Endothelial cell of umbilical vein (primary cell): ENCODE results near the gene CACNA1B. TPM values are rescaled to one million over a fixed set of nuclear protein-coding genes. Genes with fewer than 3 reads are reported as not detected.

ENCODE experiments used
- BruUV-seq: library from RNA; stranded (reverse); fragments of 400-500 nt; replicated peaks from 2 replicates; lab custom pipeline; 2021; lab: Mats Ljungman, UMichigan
- CTCF ChIA-PET: fragments of 300-600, 350-600 bp; sonication (Branson Sonifier 250); formaldehyde crosslinking; loops from one replicate; lab custom pipeline; 2021; ENCODE audit warnings: antibody characterized with exemption, inconsistent platforms; lab: Charles Lee
- POLR2A ChIA-PET: fragments of 300-600, 350-600 bp; sonication (Branson Sonifier 250); formaldehyde crosslinking; loops from one replicate; lab custom pipeline; 2021; ENCODE audit warnings: antibody characterized with exemption, inconsistent platforms; lab: Charles Lee
- DNase-seq: peaks from one replicate; pipeline ENCODE4 v3.0.0-alpha.2; 2011; ENCODE audit warnings: low read depth, low spot score
- FAIRE-seq: peaks from 2 replicates; lab custom pipeline; 2011; peaks lifted over from hg19 to GRCh38; lab: Jason Lieb, UNC
- H2AFZ ChIP-seq: 2 replicates; pipeline ENCODE4 v1.6.0; 2012; ENCODE audit warnings: low read depth, low read length, control low read depth, inconsistent platforms
- H3K27ac ChIP-seq: 2 replicates; pipeline ENCODE4 v1.5.1; 2011; ENCODE audit warnings: low read depth, mild to moderate bottlenecking, control low read depth, low read length, moderate library complexity; ENCODE audit not compliant: insufficient read depth
- H3K27me3 ChIP-seq, 2 experiments: 2 replicates each; pipeline versions ENCODE4 v1.6.0 to v1.6.1; 2011; ENCODE audit warnings: low read length in 2 of 2, mixed read lengths in 1 of 2; ENCODE audit not compliant: control insufficient read depth in 2 of 2, insufficient read depth in 2 of 2
- H3K36me3 ChIP-seq, 2 experiments: 2 replicates in 1 of 2; 3 replicates in 1 of 2; pipeline ENCODE4 v1.5.1; 2011; ENCODE audit warnings: low read length in 2 of 2, mild to moderate bottlenecking in 1 of 2, moderate library complexity in 1 of 2; ENCODE audit not compliant: control insufficient read depth in 2 of 2, insufficient read depth in 2 of 2; ENCODE audit errors: extremely low read depth in 1 of 2
- H3K4me1 ChIP-seq: 3 replicates; pipeline ENCODE4 v1.5.1; 2011; ENCODE audit warnings: mild to moderate bottlenecking, low read length; ENCODE audit not compliant: control insufficient read depth, insufficient read depth; ENCODE audit errors: extremely low read depth
- H3K4me2 ChIP-seq: 2 replicates; pipeline ENCODE4 v1.6.1; 2011; ENCODE audit warnings: low read length, control low read depth, mixed read lengths; ENCODE audit not compliant: insufficient read depth
- H3K4me3 ChIP-seq, 3 experiments: fragments of 200-600 bp in 1 of 3; sonication (generic), shearing (Covaris generic) in 1 of 3; replicated peaks in 1 of 3; 2 replicates each; pipeline ENCODE4 v1.5.1; 2011 to 2016; ENCODE audit warnings: control low read depth in 3 of 3, low read length in 3 of 3, mild to moderate bottlenecking in 2 of 3, inconsistent platforms in 1 of 3, low read depth in 1 of 3, moderate library complexity in 1 of 3; ENCODE audit not compliant: insufficient read depth in 1 of 3
- H3K79me2 ChIP-seq: 2 replicates; pipeline ENCODE4 v1.6.0; 2012; ENCODE audit warnings: low read length, inconsistent platforms; ENCODE audit not compliant: control insufficient read depth, insufficient read depth
- H3K9ac ChIP-seq: replicated peaks from 2 replicates; pipeline ENCODE3; 2011; ENCODE audit warnings: low read length, control low read depth; ENCODE audit not compliant: insufficient read depth; ENCODE audit errors: extremely low read depth
- H3K9me1 ChIP-seq: replicated peaks from 3 replicates; pipeline ENCODE4 v1.6.0; 2011; ENCODE audit warnings: mild to moderate bottlenecking, low read length; ENCODE audit not compliant: control insufficient read depth, insufficient read depth; ENCODE audit errors: extremely low read depth
- H3K9me3 ChIP-seq: replicated peaks from 2 replicates; pipeline ENCODE4 v1.5.1; 2012; ENCODE audit warnings: low read length, inconsistent platforms; ENCODE audit not compliant: control insufficient read depth, insufficient read depth
- H4K20me1 ChIP-seq: replicated peaks from 2 replicates; pipeline ENCODE3; 2011; ENCODE audit warnings: mild to moderate bottlenecking, low read length; ENCODE audit not compliant: control insufficient read depth, insufficient read depth; ENCODE audit errors: extremely low read depth
- EZH2 ChIP-seq: IDR thresholded peaks from 2 replicates; pipeline ENCODE4 v1.6.1; 2012; ENCODE audit warnings: borderline replicate concordance, low read depth, mild to moderate bottlenecking, moderate library complexity, low read length, inconsistent platforms; ENCODE audit not compliant: severe bottlenecking
- FOS ChIP-seq: IDR thresholded peaks from 2 replicates; pipeline ENCODE4 v1.6.1; 2011; ENCODE audit warnings: mild to moderate bottlenecking, low read length, moderate library complexity, borderline replicate concordance; ENCODE audit not compliant: insufficient read depth
- GATA2 ChIP-seq: IDR thresholded peaks from 2 replicates; pipeline ENCODE4 v1.7.0; 2011; ENCODE audit warnings: low read depth, mild to moderate bottlenecking, moderate library complexity, mixed read lengths, low read length; ENCODE audit not compliant: insufficient read length, insufficient read depth
- JUN ChIP-seq: IDR thresholded peaks from 2 replicates; pipeline ENCODE4 v1.6.1; 2011; ENCODE audit warnings: borderline replicate concordance, low read depth; ENCODE audit not compliant: insufficient read length, insufficient read depth
- MYC ChIP-seq: IDR thresholded peaks from one replicate; pipeline ENCODE4 v1.6.1; 2011; ENCODE audit warnings: mild to moderate bottlenecking, low read depth, low read length
- POLR2A ChIP-seq: IDR thresholded peaks from 2 replicates; pipeline ENCODE4 v1.6.1; 2012; ENCODE audit warnings: low read depth, mild to moderate bottlenecking, control low read depth, low read length
- POLR2AphosphoS5 ChIP-seq: IDR thresholded peaks from 2 replicates; pipeline ENCODE4 v1.6.1; 2012; ENCODE audit warnings: low read depth, mild to moderate bottlenecking, control low read depth, low read length, moderate library complexity; ENCODE audit not compliant: insufficient read depth
- dilution Hi-C: fragments of 300-500 bp; cut with MboI; formaldehyde crosslinking; loops from one replicate; pipeline ENCODE4 v1.15.0; 2019; ENCODE audit warnings: low sequenced_read_pairs; ENCODE audit not compliant: extremely low pct_ligation_motif_present
- intact Hi-C: fragments of 100-400 bp; cut with micrococcal nuclease; formaldehyde crosslinking; loops from one replicate; pipeline ENCODE4 v1.10.0; 2022
- polyA plus RNA-seq, 4 experiments: library from polyadenylated mRNA; depleted of rRNA in 3 of 4; stranded (reverse) in 3 of 4; unstranded in 1 of 4; fragments of >200 nt; gene quantifications; 2 replicates each; pipeline versions ENCODE4 v1.2.1 to v1.2.3, GENCODE V29; 2011 to 2012; ENCODE audit warnings: missing spikeins in 1 of 4
- total RNA-seq: library from RNA; stranded (reverse); gene quantifications from 2 replicates; pipeline ENCODE4 v1.2.3, GENCODE V29; 2021
- TF ChIP-seq, protein P1 (sequence below): IDR thresholded peaks from 2 replicates; pipeline ENCODE4 v1.6.1; 2011; ENCODE audit not compliant: insufficient read depth, insufficient read length
- TF ChIP-seq, protein P2 (sequence below), 2 donors: IDR thresholded peaks; 1 replicate in 1 of 2; 2 replicates in 1 of 2; pipeline ENCODE4 v1.5.1; 2011; ENCODE audit warnings: low read length in 2 of 2, mild to moderate bottlenecking in 2 of 2, moderate library complexity in 2 of 2, control low read depth in 1 of 2, inconsistent platforms in 1 of 2, low read depth in 1 of 2; ENCODE audit not compliant: insufficient read depth in 1 of 2; ENCODE audit errors: extremely low read depth in 1 of 2

CACNA1B gene
- total and polyA plus RNA-seq, 2 donors (not counting 3 experiments of a cell fraction or from before 2014, with no cell fraction given): 0.11 to 0.41 TPM

DNA sequence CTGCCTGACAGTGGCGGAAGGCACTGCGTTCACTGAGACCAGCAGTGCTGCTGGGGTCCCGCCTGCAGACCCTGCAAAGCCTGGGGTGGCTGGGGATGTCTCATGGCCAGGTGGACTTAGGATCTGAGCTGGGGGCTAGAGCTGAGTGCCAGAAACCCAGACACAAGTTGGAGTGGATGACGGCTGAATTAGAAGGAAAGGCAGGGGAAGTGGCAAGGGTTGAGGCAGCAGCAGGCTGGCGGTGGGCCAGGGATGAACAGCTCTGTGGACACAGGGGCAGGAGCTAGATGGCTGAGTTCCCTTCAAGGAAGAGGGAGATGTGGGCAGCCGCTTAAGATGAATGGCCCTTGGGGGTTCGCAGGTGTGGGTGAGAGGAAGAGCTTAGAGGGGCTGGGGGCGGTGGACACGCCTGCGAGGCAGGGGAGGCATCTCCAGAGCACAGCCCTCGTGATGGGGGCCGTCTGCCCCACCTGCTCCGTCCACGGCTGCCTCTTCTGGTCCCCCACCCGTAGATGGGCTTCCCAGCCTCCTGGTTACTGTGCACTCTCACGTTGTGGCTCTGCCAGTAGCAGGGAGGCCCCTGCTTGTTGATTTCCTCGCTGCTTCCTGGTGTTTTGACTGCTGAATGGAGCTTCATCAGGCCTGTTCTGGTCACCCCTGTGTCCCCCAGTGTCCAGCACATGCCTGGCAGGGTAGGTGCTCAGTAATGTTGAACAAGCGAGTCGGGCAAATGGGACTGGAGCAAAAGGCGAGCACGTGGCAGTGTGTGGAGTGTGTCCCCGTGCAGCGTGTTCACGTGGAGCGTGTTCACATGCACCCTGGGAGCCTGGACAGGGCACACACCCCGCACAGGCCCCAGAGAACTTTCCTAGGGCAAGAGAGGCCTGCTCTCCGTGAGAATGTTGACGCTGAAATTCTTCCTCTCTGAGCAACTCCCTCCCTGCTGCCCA is 168.2 kb downstream of the CACNA1B start:
- no peak for TF ChIP-seq JUN
- no peak for TF ChIP-seq MYC
- no peak for TF ChIP-seq FOS
- TF ChIP-seq, protein P1, sequence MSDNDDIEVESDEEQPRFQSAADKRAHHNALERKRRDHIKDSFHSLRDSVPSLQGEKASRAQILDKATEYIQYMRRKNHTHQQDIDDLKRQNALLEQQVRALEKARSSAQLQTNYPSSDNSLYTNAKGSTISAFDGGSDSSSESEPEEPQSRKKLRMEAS: no peak
- no peak for TF ChIP-seq POLR2A
- TF ChIP-seq EZH2: no peak
- TF ChIP-seq, protein P2, sequence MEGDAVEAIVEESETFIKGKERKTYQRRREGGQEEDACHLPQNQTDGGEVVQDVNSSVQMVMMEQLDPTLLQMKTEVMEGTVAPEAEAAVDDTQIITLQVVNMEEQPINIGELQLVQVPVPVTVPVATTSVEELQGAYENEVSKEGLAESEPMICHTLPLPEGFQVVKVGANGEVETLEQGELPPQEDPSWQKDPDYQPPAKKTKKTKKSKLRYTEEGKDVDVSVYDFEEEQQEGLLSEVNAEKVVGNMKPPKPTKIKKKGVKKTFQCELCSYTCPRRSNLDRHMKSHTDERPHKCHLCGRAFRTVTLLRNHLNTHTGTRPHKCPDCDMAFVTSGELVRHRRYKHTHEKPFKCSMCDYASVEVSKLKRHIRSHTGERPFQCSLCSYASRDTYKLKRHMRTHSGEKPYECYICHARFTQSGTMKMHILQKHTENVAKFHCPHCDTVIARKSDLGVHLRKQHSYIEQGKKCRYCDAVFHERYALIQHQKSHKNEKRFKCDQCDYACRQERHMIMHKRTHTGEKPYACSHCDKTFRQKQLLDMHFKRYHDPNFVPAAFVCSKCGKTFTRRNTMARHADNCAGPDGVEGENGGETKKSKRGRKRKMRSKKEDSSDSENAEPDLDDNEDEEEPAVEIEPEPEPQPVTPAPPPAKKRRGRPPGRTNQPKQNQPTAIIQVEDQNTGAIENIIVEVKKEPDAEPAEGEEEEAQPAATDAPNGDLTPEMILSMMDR (IDR thresholded peaks at IDR 0.05; ENCODE audit: extremely low read depth in 1 of 2, insufficient read depth in 1 of 2, low read depth in 1 of 2, low read length in 2 of 2): no peak
- TF ChIP-seq POLR2AphosphoS5: no peak
- TF ChIP-seq GATA2: no peak
- Histone ChIP-seq H3K9me3 (no peaks in the 10 kb centered on the region), H3K9me1 (no peaks in the 10 kb centered on the region), H2AFZ (no peak overlapping the region), H3K9ac (no peak overlapping the region), H3K36me3 (no peaks in the 10 kb centered on the region), H3K4me1 (no peaks in the 10 kb centered on the region), H3K4me2 (no peak overlapping the region), H3K79me2 (no peaks in the 10 kb centered on the region), H3K27ac (no peak overlapping the region), H4K20me1 (no peaks in the 10 kb centered on the region), H3K27me3 (no peaks in the 10 kb centered on the region), H3K4me3 (no peak overlapping the region)
- intact Hi-C loops (no loop called here), dilution Hi-C loops (no loop called here)
- no peak for DNase-seq
- FAIRE-seq: no peak
- no TSS peak for BruUV-seq
- ChIA-PET POLR2A (no interaction called here), CTCF (no interaction called here)
